Dermis blood vessel endothelial cell (primary cell): ENCODE data around the gene TAF1. TPM values are rescaled to one million over a fixed set of nuclear protein-coding genes. Genes with fewer than 3 reads are reported as not detected.
"Not testable (repeated sequence)": the region's sequence is repeated elsewhere in the genome, so short reads cannot be mapped to it uniquely, and the experiment has no call there.

Experiments used
- DNase-seq: peaks from one replicate; pipeline ENCODE4 v3.0.0; 2010
- total RNA-seq: library from RNA; depleted of rRNA; stranded (reverse); fragments of >200 nt; gene quantifications from 2 replicates; pipeline ENCODE4 v1.2.3, GENCODE V29; 2014

Gene TAF1
- total RNA-seq, 1 donor from 2014 or later, result 57.9 TPM

- no peak for DNase-seq
These were observed 73.7 kb downstream of the TAF1 start for GRCh38 chrX:71439896-71440295.

- DNase-seq, result no peak
These were observed 74.2 kb downstream of the TAF1 start for GRCh38 chrX:71440401-71440800.

DNA sequence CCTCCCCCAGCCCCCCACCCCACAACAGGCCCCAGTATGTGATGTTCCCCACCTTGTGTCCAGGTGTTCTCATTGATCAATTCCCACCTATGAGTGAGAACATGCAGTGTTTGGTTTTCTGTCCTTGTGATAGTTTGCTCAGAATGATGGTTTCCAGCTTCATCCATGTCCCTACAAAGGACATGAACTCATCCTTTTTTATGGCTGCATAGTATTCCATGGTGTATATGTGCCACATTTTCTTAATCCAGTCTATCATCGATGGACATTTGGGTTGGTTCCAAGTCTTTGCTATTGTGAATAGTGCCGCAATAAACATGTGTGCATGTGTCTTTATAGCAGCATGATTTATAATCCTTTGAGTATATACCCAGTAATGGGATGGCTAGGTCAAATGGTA, 75.7 kb downstream of the TAF1 start:
- not testable (repeated sequence) for DNase-seq

- no peak for DNase-seq
These were observed 84.4 kb downstream of the TAF1 start for GRCh38 chrX:71450433-71451106.

DNA sequence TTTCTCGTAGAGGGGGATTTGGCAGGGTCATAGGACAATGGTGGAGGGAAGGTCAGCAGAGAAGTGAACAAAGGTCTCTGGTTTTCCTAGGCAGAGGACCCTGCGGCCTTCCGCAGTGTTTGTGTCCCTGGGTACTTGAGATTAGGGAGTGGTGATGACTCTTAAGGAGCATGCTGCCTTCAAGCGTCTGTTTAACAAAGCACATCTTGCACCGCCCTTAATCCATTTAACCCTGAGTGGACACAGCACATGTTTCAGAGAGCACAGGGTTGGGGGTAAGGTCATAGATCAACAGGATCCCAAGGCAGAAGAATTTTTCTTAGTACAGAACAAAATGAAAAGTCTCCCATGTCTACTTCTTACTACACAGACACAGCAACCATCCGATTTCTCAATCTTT, 85.4 kb downstream of the TAF1 start:
- not testable (repeated sequence) for DNase-seq

DNA sequence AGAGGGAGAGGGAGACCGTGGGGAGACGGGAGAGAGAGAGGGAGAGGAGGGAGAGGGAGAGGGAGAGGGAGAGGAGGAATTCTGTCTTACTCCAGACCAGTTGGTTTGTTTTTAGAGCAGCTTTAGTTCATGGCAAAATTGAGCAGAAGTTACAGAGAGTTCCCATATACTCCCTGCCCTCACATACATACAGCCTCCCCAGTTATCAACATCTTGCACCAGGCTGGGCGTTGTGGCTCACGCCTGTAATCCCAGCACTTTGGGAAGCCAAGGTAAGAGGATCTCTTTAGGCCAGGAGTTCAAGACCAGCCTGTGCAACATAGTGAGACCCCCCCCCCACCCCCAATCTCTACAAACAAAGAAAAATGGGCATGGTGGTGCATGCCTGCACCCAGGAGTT, 86.9 kb downstream of the TAF1 start:
- DNase-seq, result no peak

GRCh38 chrX:71454222-71454621, 88.1 kb downstream of the TAF1 start:
- no peak for DNase-seq

DNA sequence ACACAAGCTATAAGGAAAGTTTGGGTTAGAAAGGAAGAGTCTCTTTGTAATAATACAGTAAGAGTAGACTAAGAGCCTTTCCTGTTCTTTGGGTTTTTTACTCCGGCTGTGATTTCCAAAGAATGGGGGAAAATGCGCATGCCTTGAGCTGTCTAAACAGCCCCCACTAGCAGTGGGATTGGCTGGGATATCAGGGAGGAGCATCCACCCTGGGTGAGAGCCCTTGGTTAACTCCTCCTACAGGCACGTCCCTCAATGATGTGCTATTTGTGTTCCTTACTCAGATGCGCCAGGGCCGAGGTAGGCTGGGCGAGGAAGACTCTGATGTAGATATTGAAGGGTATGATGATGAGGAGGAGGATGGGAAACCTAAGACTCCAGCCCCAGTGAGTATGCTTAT, 92.7 kb downstream of the TAF1 start:
- DNase-seq, result no peak

DNA sequence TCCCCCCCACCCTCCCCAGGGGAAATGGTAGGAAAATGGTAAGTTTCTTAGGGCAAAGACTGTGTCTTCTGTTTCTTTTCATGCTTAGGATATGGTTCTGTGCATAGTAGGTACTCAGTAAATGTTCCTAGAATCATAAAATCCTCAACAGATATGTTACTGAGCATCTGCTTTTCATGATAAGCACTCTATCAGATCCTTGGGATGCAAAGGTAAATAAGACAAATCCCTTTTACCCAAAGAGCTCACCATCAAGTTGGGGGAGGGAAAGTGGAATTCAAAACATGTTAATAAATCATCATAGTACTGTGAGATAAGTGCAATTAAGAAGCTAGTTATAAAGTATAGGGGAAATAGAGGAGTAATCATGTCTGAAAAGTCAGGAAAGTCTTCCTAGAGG, 98.8 kb downstream of the TAF1 start:
- no peak for DNase-seq

- DNase-seq, result no peak
These were observed 100.9 kb downstream of the TAF1 start for GRCh38 chrX:71466979-71467523.

DNA sequence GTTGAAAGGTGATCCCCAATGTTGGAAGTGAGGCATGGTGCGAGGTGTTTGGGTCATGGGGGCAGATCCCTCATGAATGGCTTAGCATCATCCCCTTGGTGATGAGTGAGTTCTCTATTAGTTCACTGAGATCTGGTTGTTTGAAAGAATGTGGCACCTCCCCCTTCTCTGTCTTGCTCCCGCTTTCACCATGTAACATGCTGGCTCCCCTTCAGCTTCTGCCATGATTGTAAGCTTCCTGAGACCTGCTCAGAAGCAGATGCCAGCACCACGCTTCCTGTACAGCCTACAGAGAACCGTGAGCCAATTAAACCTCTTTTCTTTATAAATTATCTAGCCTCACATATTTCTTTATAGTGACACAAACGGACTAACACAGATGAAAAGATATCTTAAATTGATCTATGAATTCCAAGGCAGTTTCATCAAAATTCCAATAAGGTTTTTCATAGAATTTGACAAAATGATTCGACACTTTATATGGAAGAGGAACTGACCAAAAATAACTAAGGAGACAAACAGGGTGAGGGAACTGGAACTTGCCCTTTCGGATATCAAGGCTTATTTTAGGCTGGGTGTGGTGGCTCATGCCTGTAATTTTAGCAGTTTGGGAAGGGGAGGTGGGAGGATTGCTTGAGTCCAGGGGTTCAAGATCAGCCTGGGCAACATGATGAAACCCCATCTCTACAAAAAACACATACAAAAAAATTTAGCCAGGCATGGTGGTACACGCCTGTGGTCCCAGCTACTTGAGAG, 109.8 kb downstream of the TAF1 start:
- no peak for DNase-seq

GRCh38 chrX:71482228-71482958, 116.2 kb downstream of the TAF1 start:
- DNase-seq, result no peak

- DNase-seq, result no peak
These were observed 121.7 kb downstream of the TAF1 start for GRCh38 chrX:71487814-71488213.

- DNase-seq, result no peak
These were observed 123.4 kb downstream of the TAF1 start for GRCh38 chrX:71489540-71489939.

GRCh38 chrX:71492231-71493065, 126.3 kb downstream of the TAF1 start:
- DNase-seq, result peak; percentile 53

GRCh38 chrX:71493111-71493613, 127.0 kb downstream of the TAF1 start:
- peak; percentile 4 for DNase-seq

DNA sequence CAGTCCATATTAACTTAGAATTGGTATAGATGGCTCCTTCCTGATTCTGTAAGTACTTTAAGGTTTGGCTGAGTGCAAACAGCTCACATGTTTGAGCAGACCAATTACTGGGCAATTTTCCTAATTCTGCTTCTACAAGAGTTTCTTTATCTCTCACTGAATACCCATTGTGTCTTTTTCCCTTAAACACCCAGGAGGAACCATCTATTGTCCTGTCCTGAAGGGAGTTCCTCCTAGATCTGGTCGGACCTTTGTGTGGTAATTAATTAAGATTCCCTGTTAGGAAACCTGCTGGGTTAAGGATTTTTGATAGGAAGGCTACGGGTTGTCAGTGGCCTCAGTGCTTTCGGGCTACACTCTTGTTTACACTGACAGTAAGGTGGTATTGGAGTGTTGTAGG, 129.8 kb downstream of the TAF1 start:
- DNase-seq, result not testable (repeated sequence)

- no peak for DNase-seq
These were observed 130.3 kb downstream of the TAF1 start for GRCh38 chrX:71496476-71496875.

DNA sequence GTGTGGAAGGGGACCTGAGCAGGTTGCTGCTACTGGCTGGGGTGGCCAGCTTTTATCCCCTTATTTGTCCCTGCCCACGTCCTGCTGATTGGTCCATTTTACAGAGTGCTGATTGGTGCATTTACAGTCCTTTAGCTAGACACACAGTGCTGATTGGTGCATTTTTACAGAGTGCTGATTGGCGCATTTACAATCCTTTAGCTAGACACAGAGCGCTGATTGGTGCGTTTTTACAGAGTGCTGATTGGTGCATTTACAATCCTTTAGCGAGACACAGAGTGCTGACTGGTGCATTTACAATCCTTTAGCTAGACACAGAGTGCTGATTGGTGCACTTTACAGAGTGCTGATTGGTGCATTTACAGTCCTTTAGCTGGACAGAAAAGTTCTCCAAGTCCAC, 135.9 kb downstream of the TAF1 start:
- not testable (repeated sequence) for DNase-seq

GRCh38 chrX:71504346-71504745, 138.2 kb downstream of the TAF1 start:
- no peak for DNase-seq

- DNase-seq, result no peak
These were observed 143.1 kb downstream of the TAF1 start for GRCh38 chrX:71509289-71509688.

- no peak for DNase-seq
These were observed 144.0 kb downstream of the TAF1 start for GRCh38 chrX:71510161-71510560.
